T-helper 2 cell (primary cell): ENCODE measurements around the gene QSOX1.
"Not testable (repeated sequence)": the region's sequence is repeated elsewhere in the genome, so short reads cannot be mapped to it uniquely, and the experiment has no call there.

Source experiments
- DNase-seq, 5 experiments: peaks; one replicate each; pipeline versions ENCODE4 v3.0.0 to v3.0.0-alpha.2; 2012 to 2022

QSOX1 gene

GRCh38 chr1:180193141-180194047 is 38.7 kb downstream of the QSOX1 start:
- DNase-seq: no peak

GRCh38 chr1:180194048-180194425 is 39.4 kb downstream of the QSOX1 start:
- no peak for DNase-seq

GRCh38 chr1:180194546-180195207 is 40.0 kb downstream of the QSOX1 start:
- no peak for DNase-seq

GRCh38 chr1:180195401-180195800 is 40.7 kb downstream of the QSOX1 start:
- no peak for DNase-seq

GRCh38 chr1:180195916-180196315 is 41.2 kb downstream of the QSOX1 start:
- DNase-seq: no peak

- no peak for DNase-seq
Observed at GRCh38 chr1:180196436-180197003, 41.9 kb downstream of the QSOX1 start.

GRCh38 chr1:180197231-180197630 is 42.6 kb downstream of the QSOX1 start:
- no peak for DNase-seq

- DNase-seq: no peak
Observed at GRCh38 chr1:180198196-180198595, 43.5 kb downstream of the QSOX1 start.

- no peak for DNase-seq
Observed at GRCh38 chr1:180198611-180199010, 43.9 kb downstream of the QSOX1 start.

- no peak for DNase-seq
Observed at GRCh38 chr1:180199018-180199417, 44.3 kb downstream of the QSOX1 start.

GRCh38 chr1:180201451-180202200 is 47.0 kb downstream of the QSOX1 start:
- DNase-seq: no peak

GRCh38 chr1:180202588-180202987 is 47.9 kb downstream of the QSOX1 start:
- DNase-seq: not testable (repeated sequence)

- DNase-seq: no peak
Observed at GRCh38 chr1:180204231-180204630, 49.6 kb downstream of the QSOX1 start.

GRCh38 chr1:180206581-180206980 is 51.9 kb downstream of the QSOX1 start:
- DNase-seq: no peak

GRCh38 chr1:180208264-180208663 is 53.6 kb downstream of the QSOX1 start:
- DNase-seq: no peak

- no peak for DNase-seq
Observed at GRCh38 chr1:180210008-180210620, 55.4 kb downstream of the QSOX1 start.

- no peak for DNase-seq
Observed at GRCh38 chr1:180211156-180211859, 56.6 kb downstream of the QSOX1 start.

- no peak for DNase-seq
Observed at GRCh38 chr1:180211860-180212229, 57.2 kb downstream of the QSOX1 start.

- DNase-seq: peak in 3 of 5 experiments; percentile 24 to 91 (median 37)
Observed at GRCh38 chr1:180213401-180214170, 58.9 kb downstream of the QSOX1 start.

GRCh38 chr1:180215856-180216625 is 61.4 kb downstream of the QSOX1 start:
- no peak for DNase-seq
